ENCODE results near the gene HOXA5.

DNA sequence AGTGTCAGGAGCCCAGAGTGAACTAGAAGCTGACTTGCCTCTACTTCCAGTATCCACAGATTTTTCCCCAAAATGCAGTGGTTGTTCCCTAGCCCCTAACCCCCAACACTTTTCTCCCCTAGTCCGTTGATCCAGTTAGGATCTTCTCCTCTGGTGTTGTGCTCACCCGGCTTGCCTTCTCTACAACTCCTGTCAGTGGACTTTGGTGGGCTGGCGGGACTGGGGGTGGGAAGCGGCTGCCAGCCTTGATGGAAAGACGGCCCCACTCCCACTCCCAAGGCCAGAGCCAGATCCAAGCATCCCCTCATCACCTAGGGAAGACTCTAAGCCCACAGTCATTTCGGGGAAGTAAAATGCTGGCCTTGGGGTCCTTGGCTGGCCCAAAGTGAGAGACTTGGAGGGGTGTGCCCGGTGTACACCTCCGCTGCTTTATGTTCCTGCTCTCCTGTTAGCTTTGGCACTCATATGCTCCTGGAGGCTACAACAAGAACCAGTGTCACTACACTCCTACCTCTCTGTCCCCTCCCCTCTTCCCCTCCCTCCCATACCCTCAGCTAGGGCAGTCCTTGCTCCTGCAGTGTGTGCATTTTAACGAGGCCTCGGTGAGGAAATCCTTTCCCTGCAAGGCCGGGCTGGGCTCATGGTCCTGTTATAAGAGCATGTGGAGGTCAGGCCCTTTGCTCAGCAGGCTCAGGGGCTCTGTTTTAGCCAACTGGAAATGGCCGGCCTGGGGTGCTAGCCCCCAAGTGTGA is 31.6 kb upstream of the HOXA5 start:
- no peak for TF ChIP-seq FOSL1 (IDR thresholded peaks at IDR 0.05; ENCODE audit: insufficient read depth, low read depth, low read length)
- TF ChIP-seq, protein P1, sequence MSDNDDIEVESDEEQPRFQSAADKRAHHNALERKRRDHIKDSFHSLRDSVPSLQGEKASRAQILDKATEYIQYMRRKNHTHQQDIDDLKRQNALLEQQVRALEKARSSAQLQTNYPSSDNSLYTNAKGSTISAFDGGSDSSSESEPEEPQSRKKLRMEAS (IDR thresholded peaks at IDR 0.05): no peak
